Mucosa of descending colon (tissue), 3 donors: ENCODE results near the gene PIK3R5. TPM values are rescaled to one million over a fixed set of nuclear protein-coding genes. Genes with fewer than 3 reads are reported as not detected.

Experiments used
- ATAC-seq: fragments of 200-7000 bp; cut with Tn5 transposase; one replicate; pipeline ENCODE4 v1.9.1; 2020; ENCODE audit warnings: mild to moderate bottlenecking, moderate library complexity
- DNase-seq, 3 donors: peaks; one replicate each; pipeline ENCODE4 v3.0.0-alpha.2; 2020
- H3K36me3 ChIP-seq: fragments of 200-600 bp; one replicate; pipeline ENCODE4 v1.8.0; 2021; ENCODE audit warnings: low read depth, mild to moderate bottlenecking
- H3K4me1 ChIP-seq: fragments of 200-600 bp; one replicate; pipeline ENCODE4 v1.8.0; 2021; ENCODE audit warnings: low read depth, mild to moderate bottlenecking
- H3K4me3 ChIP-seq: fragments of 200-600 bp; one replicate; pipeline ENCODE4 v1.8.0; 2021; ENCODE audit warnings: mild to moderate bottlenecking
- H3K9me3 ChIP-seq: fragments of 200-600 bp; one replicate; pipeline ENCODE4 v1.8.0; 2021; ENCODE audit warnings: mild to moderate bottlenecking
- intact Hi-C, 2 donors: fragments of 100-400 bp; cut with DNase I in 1 of 2; cut with micrococcal nuclease in 1 of 2; formaldehyde crosslinking; loops; one replicate each; pipeline versions ENCODE4 v1.11.0 to v1.11.1; 2022; cut with DNase I, micrococcal nuclease
- total RNA-seq, 3 donors: library from RNA; stranded (reverse); fragmentation: NEBNext Ultra II Directional in 2 of 3; extraction: Animal tissue kit (Norgen Biotek cat#: 25700) in 2 of 3; gene quantifications; one replicate each; pipeline versions ENCODE4 v1.2.1 to v1.2.4, GENCODE V29; 2021 to 2023
- TF ChIP-seq, protein P1 (sequence below): fragments of 200-600 bp; IDR thresholded peaks from one replicate; pipeline ENCODE4 v1.8.0; 2022; ENCODE audit warnings: antibody characterized with exemption, mild to moderate bottlenecking
- donor health status: DM: no; HTN: no; CAD: no; lungs with moderate emphysema.
- donor health status: DM: no; HTN: no; CAD: no.
- donor health status: DM: no; HTN: yes; CAD: no.

Gene PIK3R5
- total RNA-seq, 3 donors from 2014 or later, result 2.7 to 10.4 (median 6.8) TPM

DNA sequence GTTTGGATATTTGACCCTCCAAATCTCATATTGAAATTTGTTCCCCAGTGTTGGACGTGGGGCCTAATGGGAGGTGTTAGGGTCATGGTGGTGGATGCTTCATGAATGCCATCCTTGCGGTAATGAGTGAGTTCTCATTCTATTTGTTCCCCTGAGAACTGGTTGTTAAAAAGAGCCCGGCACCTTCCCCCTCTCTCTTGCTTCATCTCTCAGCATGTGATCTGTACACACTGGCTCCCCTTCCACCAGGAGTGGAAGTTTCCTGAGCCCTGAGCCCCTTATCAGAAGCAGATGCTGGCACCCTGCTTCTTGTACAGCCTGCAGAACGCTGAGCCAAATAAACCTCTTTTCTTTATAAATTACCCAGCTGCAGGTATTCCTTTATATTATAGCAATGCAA lies 123.7 kb downstream of the PIK3R5 start:
- ATAC-seq, result no peak

GRCh38 chr17:8839410-8839935 lies 126.0 kb downstream of the PIK3R5 start:
- Histone ChIP-seq H3K4me3 (no peak overlapping the region), H3K36me3 (no peaks in the 10 kb centered on the region), H3K9me3 (no peaks in the 10 kb centered on the region), H3K4me1 (no peaks in the 10 kb centered on the region)
- TF ChIP-seq, protein P1, sequence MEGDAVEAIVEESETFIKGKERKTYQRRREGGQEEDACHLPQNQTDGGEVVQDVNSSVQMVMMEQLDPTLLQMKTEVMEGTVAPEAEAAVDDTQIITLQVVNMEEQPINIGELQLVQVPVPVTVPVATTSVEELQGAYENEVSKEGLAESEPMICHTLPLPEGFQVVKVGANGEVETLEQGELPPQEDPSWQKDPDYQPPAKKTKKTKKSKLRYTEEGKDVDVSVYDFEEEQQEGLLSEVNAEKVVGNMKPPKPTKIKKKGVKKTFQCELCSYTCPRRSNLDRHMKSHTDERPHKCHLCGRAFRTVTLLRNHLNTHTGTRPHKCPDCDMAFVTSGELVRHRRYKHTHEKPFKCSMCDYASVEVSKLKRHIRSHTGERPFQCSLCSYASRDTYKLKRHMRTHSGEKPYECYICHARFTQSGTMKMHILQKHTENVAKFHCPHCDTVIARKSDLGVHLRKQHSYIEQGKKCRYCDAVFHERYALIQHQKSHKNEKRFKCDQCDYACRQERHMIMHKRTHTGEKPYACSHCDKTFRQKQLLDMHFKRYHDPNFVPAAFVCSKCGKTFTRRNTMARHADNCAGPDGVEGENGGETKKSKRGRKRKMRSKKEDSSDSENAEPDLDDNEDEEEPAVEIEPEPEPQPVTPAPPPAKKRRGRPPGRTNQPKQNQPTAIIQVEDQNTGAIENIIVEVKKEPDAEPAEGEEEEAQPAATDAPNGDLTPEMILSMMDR, result no peak
- DNase-seq (no peak), ATAC-seq (no peak)
- intact Hi-C loops, result no loop called here

More for the DNA sequence above, 123.7 kb downstream of the PIK3R5 start:
- Histone ChIP-seq H3K36me3 (no peaks in the 10 kb centered on the region), H3K4me1 (no peaks in the 10 kb centered on the region), H3K9me3 (no peaks in the 10 kb centered on the region), H3K4me3 (no peak overlapping the region)
- no peak for DNase-seq
- intact Hi-C loops, result no loop called here
- TF ChIP-seq, protein P1, result no peak

DNA sequence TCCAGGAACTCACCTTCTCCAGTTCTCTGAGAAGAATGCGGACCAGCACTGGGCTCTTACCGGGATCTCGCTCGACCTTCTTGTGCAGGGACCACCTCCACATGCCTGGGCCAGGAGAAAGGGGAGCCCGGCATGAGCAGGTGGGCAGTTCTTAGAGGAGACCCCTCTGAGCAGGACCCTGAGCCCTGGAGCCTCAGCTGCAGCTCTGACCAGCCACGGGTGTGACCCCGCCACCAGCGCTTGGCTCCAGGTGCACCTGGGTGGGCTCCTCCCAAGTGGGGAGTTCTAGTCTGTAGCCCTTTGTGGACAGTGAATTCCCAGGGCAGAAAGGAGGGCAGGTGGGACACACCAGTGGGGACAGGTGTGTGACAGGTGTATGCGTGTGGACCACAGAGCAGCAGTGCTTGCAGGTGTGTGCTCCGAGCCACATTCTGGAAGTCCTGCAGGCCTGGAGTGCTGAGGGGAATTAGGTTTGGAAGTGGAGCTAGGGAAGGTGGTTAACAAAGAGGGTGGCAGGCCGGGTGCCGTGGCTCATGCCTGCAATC lies 126.9 kb downstream of the PIK3R5 start:
- Histone ChIP-seq H3K36me3 (no peaks in the 10 kb centered on the region), H3K4me1 (no peaks in the 10 kb centered on the region), H3K4me3 (no peak overlapping the region), H3K9me3 (no peaks in the 10 kb centered on the region)
- ATAC-seq (no peak), DNase-seq (no peak)
- intact Hi-C loops, result no loop called here
- TF ChIP-seq, protein P1, result no peak

DNA sequence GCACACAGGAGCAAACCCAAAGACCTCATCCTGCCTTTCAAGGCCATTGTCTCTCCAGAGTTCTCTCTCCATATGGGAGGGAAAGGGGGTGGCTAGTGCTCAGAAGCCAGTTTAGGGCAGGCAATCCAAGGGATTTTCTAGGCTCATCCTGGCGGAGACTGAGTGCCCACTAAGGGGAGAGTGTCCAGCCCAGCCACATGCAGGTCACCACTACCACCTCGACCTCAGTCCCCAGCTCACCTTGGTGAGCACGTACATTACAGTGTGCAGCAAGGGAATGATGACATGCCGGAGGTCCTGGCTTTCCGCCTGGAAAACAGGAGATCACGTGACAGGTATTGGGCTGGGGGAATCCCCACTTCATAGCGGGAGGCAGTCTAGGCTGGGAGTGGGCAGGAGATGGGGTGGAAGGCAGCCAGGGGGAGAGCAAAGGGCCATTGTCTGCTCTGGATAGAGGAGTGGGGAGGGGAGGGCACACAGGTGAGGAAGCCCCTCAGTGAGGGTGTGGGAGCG lies 127.9 kb downstream of the PIK3R5 start:
- Histone ChIP-seq H3K4me1 (no peaks in the 10 kb centered on the region), H3K9me3 (no peaks in the 10 kb centered on the region), H3K36me3 (no peaks in the 10 kb centered on the region), H3K4me3 (no peak overlapping the region)
- no peak for ATAC-seq
- no peak for DNase-seq
- TF ChIP-seq, protein P1, result no peak
- intact Hi-C loops, result no loop called here

DNA sequence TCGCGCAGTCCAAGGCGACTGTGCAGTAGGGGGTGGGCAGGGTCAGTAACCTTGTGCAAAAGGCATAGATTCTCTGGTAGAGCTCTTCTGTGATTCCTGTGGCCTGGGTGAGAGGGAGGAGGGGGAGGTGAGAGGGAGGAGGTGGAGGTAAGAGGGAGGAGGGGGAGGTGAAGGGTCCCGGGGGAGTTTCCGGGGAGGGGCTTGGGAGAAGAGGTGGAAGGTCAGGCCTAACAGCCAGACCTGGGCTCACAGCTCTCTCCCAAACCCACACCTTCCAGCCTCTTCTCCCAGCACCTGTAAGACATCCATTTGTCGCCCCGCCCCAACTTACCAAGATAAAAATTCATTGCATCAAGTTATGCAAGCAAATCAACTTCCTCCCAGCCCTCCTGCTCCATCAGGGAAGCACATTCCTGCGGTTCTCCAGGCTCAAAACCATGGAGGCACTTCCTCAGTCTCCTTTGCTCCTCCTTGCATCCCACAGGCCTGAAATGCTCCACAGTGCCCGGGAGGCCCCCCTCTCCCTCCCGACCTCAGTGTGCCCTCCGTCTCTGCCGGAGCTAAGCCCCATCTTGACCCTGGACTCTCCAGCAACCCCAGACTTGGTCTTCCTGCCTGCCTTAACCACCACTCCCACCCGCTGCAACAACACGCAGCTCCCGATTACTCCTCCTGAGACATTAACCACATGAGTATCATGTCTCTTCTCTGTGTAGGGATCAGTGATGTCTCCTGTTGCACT lies 128.5 kb downstream of the PIK3R5 start:
- DNase-seq (no peak), ATAC-seq (no peak)
- Histone ChIP-seq H3K4me1 (no peaks in the 10 kb centered on the region), H3K4me3 (no peak overlapping the region), H3K36me3 (no peaks in the 10 kb centered on the region), H3K9me3 (no peaks in the 10 kb centered on the region)
- intact Hi-C loops, result no loop called here
- TF ChIP-seq, protein P1, result no peak
